ENCODE results near the gene CPA4.

DNA sequence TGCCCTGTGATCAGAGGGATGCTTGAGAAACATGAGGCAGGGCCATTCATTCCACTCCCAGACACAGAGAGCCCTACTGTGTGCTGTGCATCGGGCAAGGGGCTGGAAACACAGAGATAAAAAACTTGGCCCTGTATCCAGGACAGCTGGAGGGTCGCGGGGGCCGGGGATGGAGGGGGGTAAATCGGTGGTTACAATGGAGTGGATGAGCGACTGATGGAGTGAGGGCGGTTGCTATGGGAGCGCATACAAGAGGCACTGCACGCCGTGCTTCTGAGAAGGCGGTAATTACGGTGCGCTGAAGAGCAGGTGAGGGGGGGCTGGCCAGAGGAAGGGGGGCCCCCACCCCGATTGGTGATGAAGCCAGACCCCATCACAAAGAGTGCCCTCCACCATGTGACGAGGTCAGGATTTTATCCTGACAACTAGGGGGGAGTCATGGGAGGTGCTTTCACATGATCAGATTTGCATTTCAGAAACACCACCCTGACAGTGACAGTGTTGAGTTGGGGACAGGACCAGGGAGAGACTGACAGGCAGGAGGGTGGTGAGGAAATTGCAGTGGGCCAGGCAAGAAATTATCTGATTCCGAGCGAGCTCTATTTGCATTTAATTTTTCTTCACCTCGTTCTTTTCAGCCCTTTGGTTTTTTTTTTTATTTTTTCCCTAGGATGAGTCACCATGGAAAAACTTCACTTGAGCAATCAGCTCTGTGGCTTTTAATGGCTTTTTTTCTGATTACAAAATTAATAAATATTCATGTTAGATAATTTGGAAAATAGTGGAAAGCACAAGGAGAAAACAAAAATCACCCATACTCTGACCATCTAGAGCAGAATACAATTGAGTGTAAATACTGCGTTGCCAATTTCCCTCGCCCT lies 59.5 kb downstream of the CPA4 start:
- TF ChIP-seq, protein P1, sequence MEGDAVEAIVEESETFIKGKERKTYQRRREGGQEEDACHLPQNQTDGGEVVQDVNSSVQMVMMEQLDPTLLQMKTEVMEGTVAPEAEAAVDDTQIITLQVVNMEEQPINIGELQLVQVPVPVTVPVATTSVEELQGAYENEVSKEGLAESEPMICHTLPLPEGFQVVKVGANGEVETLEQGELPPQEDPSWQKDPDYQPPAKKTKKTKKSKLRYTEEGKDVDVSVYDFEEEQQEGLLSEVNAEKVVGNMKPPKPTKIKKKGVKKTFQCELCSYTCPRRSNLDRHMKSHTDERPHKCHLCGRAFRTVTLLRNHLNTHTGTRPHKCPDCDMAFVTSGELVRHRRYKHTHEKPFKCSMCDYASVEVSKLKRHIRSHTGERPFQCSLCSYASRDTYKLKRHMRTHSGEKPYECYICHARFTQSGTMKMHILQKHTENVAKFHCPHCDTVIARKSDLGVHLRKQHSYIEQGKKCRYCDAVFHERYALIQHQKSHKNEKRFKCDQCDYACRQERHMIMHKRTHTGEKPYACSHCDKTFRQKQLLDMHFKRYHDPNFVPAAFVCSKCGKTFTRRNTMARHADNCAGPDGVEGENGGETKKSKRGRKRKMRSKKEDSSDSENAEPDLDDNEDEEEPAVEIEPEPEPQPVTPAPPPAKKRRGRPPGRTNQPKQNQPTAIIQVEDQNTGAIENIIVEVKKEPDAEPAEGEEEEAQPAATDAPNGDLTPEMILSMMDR (IDR thresholded peaks at IDR 0.05; ENCODE audit: low read depth, low read length, poor library complexity, severe bottlenecking): no peak
- TF ChIP-seq EZH2phosphoT487 (IDR thresholded peaks at IDR 0.05; ENCODE audit: borderline replicate concordance, low read length): no peak
